Esophagus squamous epithelium (tissue), 4 donors: ENCODE data around the gene CPSF4L.

Experiments
- CTCF ChIP-seq, 6 experiments: fragments of 450-650 bp in 4 of 6; fragments of 200-600 bp in 2 of 6; sonication (generic) in 2 of 6; IDR thresholded peaks; one replicate each; pipeline ENCODE4 v1.5.1; 2016 to 2019; ENCODE audit warnings: antibody characterized with exemption in 6 of 6, mild to moderate bottlenecking in 4 of 6, moderate library complexity in 4 of 6
- POLR2A ChIP-seq, 4 donors: fragments of 450-650 bp; IDR thresholded peaks; one replicate each; pipeline ENCODE4 v1.6.1; 2017; ENCODE audit warnings: antibody characterized with exemption in 4 of 4, mild to moderate bottlenecking in 4 of 4, moderate library complexity in 3 of 4

DNA sequence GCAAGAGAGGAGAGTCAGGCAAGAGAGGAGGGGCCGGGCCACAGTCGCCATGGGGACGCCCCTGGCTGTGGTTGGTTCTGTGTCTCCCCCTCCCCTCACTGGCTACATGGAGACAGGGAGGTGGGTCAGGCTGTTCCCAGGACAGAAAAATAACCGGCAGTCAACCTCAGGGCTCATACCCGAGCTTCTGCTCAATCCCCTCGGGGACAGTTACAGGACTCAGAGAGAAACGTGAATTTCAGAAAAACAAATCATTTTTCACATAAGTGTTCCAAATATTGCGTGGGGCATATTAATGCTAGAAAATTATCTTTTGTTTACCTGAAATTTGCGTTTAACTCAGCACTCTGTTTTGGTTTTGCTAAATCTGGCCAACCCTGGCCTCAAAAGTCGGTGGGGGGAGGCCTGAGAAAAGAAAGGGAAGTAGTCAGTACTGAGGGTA, 22.2 kb upstream of the CPSF4L start:
- TF ChIP-seq CTCF (IDR thresholded peaks at IDR 0.05) (no peak), POLR2A (IDR thresholded peaks at IDR 0.05) (no peak)
